Body of pancreas (tissue), 4 donors: ENCODE data around the gene CGB3.

Experiments
- CTCF ChIP-seq, 7 experiments: fragments of 450-650 bp in 4 of 7; fragments of 200-600 bp in 3 of 7; sonication (generic) in 3 of 7; IDR thresholded peaks; one replicate each; pipeline ENCODE4 v1.5.1; 2016 to 2019; ENCODE audit warnings: antibody characterized with exemption in 7 of 7
- POLR2A ChIP-seq, 3 donors: fragments of 450-650 bp; IDR thresholded peaks; one replicate each; pipeline ENCODE4 v1.6.1; 2016; ENCODE audit warnings: antibody characterized with exemption in 3 of 3, mild to moderate bottlenecking in 2 of 3

GRCh38 chr19:49020931-49021895, 2.9 kb downstream of the CGB3 start:
- no peak for TF ChIP-seq POLR2A (IDR thresholded peaks at IDR 0.05)
- TF ChIP-seq CTCF (IDR thresholded peaks at IDR 0.05) = no peak
